Right hindlimb (tissue), 1 donor: Measurements from ENCODE around the gene SLC25A12.
"Not testable (repeated sequence)": the region's sequence is repeated elsewhere in the genome, so short reads cannot be mapped to it uniquely, and the experiment has no call there.

Source experiments
- DNase-seq: peaks from one replicate; pipeline ENCODE4 v3.0.0-alpha.2; 2018

Gene SLC25A12

GRCh38 chr2:171822525-171823322 lies 71.3 kb downstream of the SLC25A12 start:
- DNase-seq, result no peak

- no peak for DNase-seq
Measured at GRCh38 chr2:171819453-171819852, 74.6 kb downstream of the SLC25A12 start.

GRCh38 chr2:171814883-171815282 lies 79.2 kb downstream of the SLC25A12 start:
- DNase-seq, result no peak

GRCh38 chr2:171814174-171814573 lies 79.9 kb downstream of the SLC25A12 start:
- no peak for DNase-seq

GRCh38 chr2:171813729-171814128 lies 80.3 kb downstream of the SLC25A12 start:
- no peak for DNase-seq

- DNase-seq, result no peak
Measured at GRCh38 chr2:171813126-171813525, 80.9 kb downstream of the SLC25A12 start.

- DNase-seq, result no peak
Measured at GRCh38 chr2:171811245-171811628, 82.8 kb downstream of the SLC25A12 start.

- DNase-seq, result no peak
Measured at GRCh38 chr2:171810422-171811244, 83.4 kb downstream of the SLC25A12 start.

- DNase-seq, result not testable (repeated sequence)
Measured at GRCh38 chr2:171808885-171809284, 85.2 kb downstream of the SLC25A12 start.

- DNase-seq, result no peak
Measured at GRCh38 chr2:171807831-171808393, 86.1 kb downstream of the SLC25A12 start.

- DNase-seq, result no peak
Measured at GRCh38 chr2:171807119-171807518, 86.9 kb downstream of the SLC25A12 start.

- no peak for DNase-seq
Measured at GRCh38 chr2:171804456-171804855, 89.6 kb downstream of the SLC25A12 start.

GRCh38 chr2:171803757-171804156 lies 90.3 kb downstream of the SLC25A12 start:
- no peak for DNase-seq

- DNase-seq, result no peak
Measured at GRCh38 chr2:171800639-171801038, 93.4 kb downstream of the SLC25A12 start.

GRCh38 chr2:171798156-171798820 lies 95.8 kb downstream of the SLC25A12 start:
- DNase-seq, result no peak

- no peak for DNase-seq
Measured at GRCh38 chr2:171794918-171795317, 99.1 kb downstream of the SLC25A12 start.

- no peak for DNase-seq
Measured at GRCh38 chr2:171793691-171794678, 100.1 kb downstream of the SLC25A12 start.

- DNase-seq, result no peak
Measured at GRCh38 chr2:171792886-171793580, 101.0 kb downstream of the SLC25A12 start.

GRCh38 chr2:171792157-171792556 lies 101.9 kb downstream of the SLC25A12 start:
- no peak for DNase-seq

GRCh38 chr2:171791361-171791760 lies 102.7 kb downstream of the SLC25A12 start:
- peak; percentile 29 for DNase-seq

- no peak for DNase-seq
Measured at GRCh38 chr2:171789956-171790355, 104.1 kb downstream of the SLC25A12 start.
